ENCODE measurements around the gene PRKG2. TPM values are rescaled to one million over a fixed set of nuclear protein-coding genes. Genes with fewer than 3 reads are reported as not detected.

The PRKG2 gene
- total RNA-seq, 2 experiments from 2014 or later = 0.10 to 0.24 TPM

DNA sequence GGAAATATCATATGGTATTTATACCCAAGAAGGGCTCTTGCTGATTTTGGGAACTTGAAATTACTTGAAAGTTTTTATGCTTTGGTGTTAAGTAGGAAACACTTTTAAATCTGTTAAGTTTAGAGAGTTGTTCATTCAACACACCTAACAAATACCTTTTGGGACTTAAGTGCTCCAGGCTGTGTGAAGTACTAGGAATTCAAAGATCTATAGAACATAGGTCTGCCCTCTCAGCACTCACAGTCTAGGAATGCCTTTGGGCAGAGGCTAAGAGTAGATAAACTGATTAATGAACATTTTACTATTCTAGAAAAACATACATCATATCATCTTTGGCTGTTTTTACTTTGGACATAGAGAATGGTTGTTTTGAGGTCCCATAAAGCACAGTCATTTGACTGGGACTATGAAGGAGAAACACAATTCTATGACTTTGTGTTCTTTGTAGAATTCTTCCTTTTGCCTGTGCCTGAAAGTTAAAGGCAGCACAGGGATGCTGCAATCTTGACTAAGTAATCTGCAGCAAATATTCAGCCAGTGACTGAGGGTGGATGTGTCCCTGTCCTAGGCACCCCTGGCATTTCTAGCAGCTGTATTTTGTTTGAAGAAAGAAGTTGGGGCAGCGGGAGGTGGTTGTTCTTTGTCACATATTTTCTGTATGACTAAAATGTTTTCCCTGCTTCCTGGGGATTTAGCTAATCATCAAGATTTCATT lies 176.2 kb downstream of the PRKG2 start:
- H3K27ac Mint-ChIP-seq = no peak overlapping the region
- ChIA-PET POLR2A (no interaction called here), CTCF (interaction anchor here (1.1 to 3.4 kb wide), 11 partner anchors 8 to 676 kb away, joined by 4 to 18 read pairs (median 6); partner anchors contain the start of gene BMP3)
- no peak for DNase-seq
- H3K4me3 Mint-ChIP-seq = no peak overlapping the region
- intact Hi-C loops (cut with micrococcal nuclease) = no loop called here
- peaks cover 8% of the 10 kb centered on the region for H3K27me3 Mint-ChIP-seq
- H3K36me3 Mint-ChIP-seq = no peaks in the 10 kb centered on the region
- no peaks in the 10 kb centered on the region for H3K9me3 Mint-ChIP-seq
- no peaks in the 10 kb centered on the region for H3K4me1 Mint-ChIP-seq (ENCODE audit: low read depth)

Other genes starting within 250 kb of the PRKG2 start
- gene BMP3, start 184.5 kb downstream of the PRKG2 start, total RNA-seq = not detected